ENCODE measurements around the gene NEK10.

- TF ChIP-seq CTCF (IDR thresholded peaks at IDR 0.05) (no peak), POLR2A (IDR thresholded peaks at IDR 0.05) (no peak)
Observed at GRCh38 chr3:27216955-27217552, 152.1 kb downstream of the NEK10 start.
